Hepatocyte (in vitro differentiated cells): ENCODE results near the gene CEMIP2. TPM values are rescaled to one million over a fixed set of nuclear protein-coding genes. Genes with fewer than 3 reads are reported as not detected.

Experiments used
- DNase-seq: peaks from one replicate; pipeline ENCODE4 v3.0.0-alpha.2; 2016; ENCODE audit warnings: low spot score
- H2AFZ ChIP-seq: fragments of 200-600 bp; sonication (generic); 2 replicates; pipeline ENCODE4 v1.6.0; 2016; ENCODE audit warnings: antibody characterized with exemption, mild to moderate bottlenecking
- H3K27ac ChIP-seq: fragments of 200-600 bp; sonication (generic); 2 replicates; pipeline ENCODE4 v1.5.1; 2016; ENCODE audit warnings: mild to moderate bottlenecking
- H3K27me3 ChIP-seq: fragments of 200-600 bp; sonication (generic); 2 replicates; pipeline ENCODE4 v1.6.1; 2016
- H3K36me3 ChIP-seq: fragments of 200-600 bp; sonication (generic); replicated peaks from 2 replicates; pipeline ENCODE4 v1.5.1; 2016; ENCODE audit warnings: low read depth; ENCODE audit not compliant: insufficient read depth
- H3K4me1 ChIP-seq: fragments of 200-600 bp; sonication (generic); 2 replicates; pipeline ENCODE4 v1.5.1; 2016; ENCODE audit warnings: mild to moderate bottlenecking, moderate library complexity; ENCODE audit not compliant: insufficient read depth
- H3K4me2 ChIP-seq: fragments of 200-600 bp; sonication (generic); 2 replicates; pipeline ENCODE4 v1.6.0; 2016
- H3K4me3 ChIP-seq: fragments of 200-600 bp; sonication (generic); 2 replicates; pipeline ENCODE4 v1.5.1; 2016; ENCODE audit warnings: mild to moderate bottlenecking
- H3K79me2 ChIP-seq: fragments of 200-600 bp; sonication (generic); 2 replicates; pipeline ENCODE4 v1.6.0; 2017; ENCODE audit warnings: mild to moderate bottlenecking
- H3K9me2 ChIP-seq: fragments of 200-600 bp; sonication (generic); replicated peaks from 2 replicates; pipeline ENCODE4 v1.6.0; 2017; ENCODE audit warnings: mild to moderate bottlenecking; ENCODE audit not compliant: insufficient read depth
- H3K9me3 ChIP-seq: fragments of 200-600 bp; sonication (generic); 2 replicates; pipeline ENCODE4 v1.5.1; 2016; ENCODE audit warnings: low read depth, mild to moderate bottlenecking
- H4K20me1 ChIP-seq: fragments of 200-600 bp; sonication (generic); 2 replicates; pipeline ENCODE4 v1.6.0; 2016; ENCODE audit warnings: mild to moderate bottlenecking; ENCODE audit not compliant: insufficient read depth, poor library complexity, severe bottlenecking
- CTCF ChIP-seq: fragments of 200-600 bp; sonication (generic); IDR thresholded peaks from 2 replicates; pipeline ENCODE4 v1.5.1; 2016; ENCODE audit warnings: antibody characterized with exemption, mild to moderate bottlenecking; ENCODE audit not compliant: poor library complexity
- EZH2 ChIP-seq: fragments of 200-600 bp; sonication (generic); IDR thresholded peaks from 2 replicates; pipeline ENCODE4 v1.6.1; 2016; ENCODE audit warnings: antibody characterized with exemption, mild to moderate bottlenecking, borderline replicate concordance
- EZH2phosphoT487 ChIP-seq: fragments of 200-600 bp; sonication (generic); IDR thresholded peaks from one replicate; pipeline ENCODE4 v1.6.1; 2018; ENCODE audit warnings: antibody characterized with exemption, mild to moderate bottlenecking, low read depth, moderate library complexity; ENCODE audit not compliant: unreplicated experiment, severe bottlenecking
- WGBS: methylation state at CpG from one replicate; pipeline ENCODE4 v1.1.6; 2016; ENCODE audit warnings: low lambda C conversion rate; ENCODE audit errors: missing lambda C conversion rate; 5-methylcytosine and 5-hydroxymethylcytosine counted together
- polyA plus RNA-seq: library from polyadenylated mRNA; unstranded; fragments of >200 nt; fragmentation: Nextera tagmentation; extraction: Ambion mirVana; gene quantifications from 2 replicates; pipeline ENCODE4 v1.2.1, GENCODE V29; 2016
- total RNA-seq: library from RNA; depleted of rRNA; stranded (reverse); fragments of >200 nt; gene quantifications from 2 replicates; pipeline ENCODE4 v1.2.3, GENCODE V29; 2014

The CEMIP2 gene
- total and polyA plus RNA-seq, 2 experiments from 2014 or later: 45.2 to 94.2 TPM

GRCh38 chr9:71656496-71656895 lies 111.8 kb downstream of the CEMIP2 start:
- H3K4me2 ChIP-seq: no peak overlapping the region
- H3K4me1 ChIP-seq: no peaks in the 10 kb centered on the region
- H3K27me3 ChIP-seq: no peaks in the 10 kb centered on the region
- H3K27ac ChIP-seq: no peak overlapping the region
- TF ChIP-seq EZH2 (no peak), EZH2phosphoT487 (no peak), CTCF (no peak)
- no peaks in the 10 kb centered on the region for H3K9me3 ChIP-seq
- no peak for DNase-seq
- no peaks in the 10 kb centered on the region for H3K79me2 ChIP-seq
- H3K36me3 ChIP-seq: no peaks in the 10 kb centered on the region
- no peak overlapping the region for H2AFZ ChIP-seq
- no peak overlapping the region for H3K4me3 ChIP-seq
- H4K20me1 ChIP-seq: no peaks in the 10 kb centered on the region
- H3K9me2 ChIP-seq: no peaks in the 10 kb centered on the region
- WGBS: 84% methylated on average over 1 of the region's 1 CpG

DNA sequence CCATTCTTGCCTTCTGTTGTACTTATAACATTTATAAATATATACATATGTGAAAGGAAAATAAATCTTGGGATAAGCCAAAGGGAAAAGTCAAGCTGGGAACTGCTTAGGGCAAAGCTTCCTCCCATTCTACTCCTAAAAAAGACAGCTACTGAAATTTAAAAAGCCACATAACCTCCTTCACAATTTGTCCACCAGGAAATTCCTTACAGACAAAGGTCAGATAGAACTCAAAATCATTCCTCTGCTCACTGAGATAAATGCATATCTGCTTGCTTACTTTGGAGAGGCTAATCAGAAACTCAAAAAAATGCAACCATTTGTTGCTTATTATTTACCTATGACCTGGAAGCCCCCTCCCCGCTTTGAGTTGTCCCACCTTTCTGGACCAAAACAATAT lies 112.5 kb downstream of the CEMIP2 start:
- Histone ChIP-seq H3K9me3 (no peaks in the 10 kb centered on the region), H3K4me1 (no peaks in the 10 kb centered on the region)
- TF ChIP-seq EZH2phosphoT487 (no peak), CTCF (no peak), EZH2 (no peak)

DNA sequence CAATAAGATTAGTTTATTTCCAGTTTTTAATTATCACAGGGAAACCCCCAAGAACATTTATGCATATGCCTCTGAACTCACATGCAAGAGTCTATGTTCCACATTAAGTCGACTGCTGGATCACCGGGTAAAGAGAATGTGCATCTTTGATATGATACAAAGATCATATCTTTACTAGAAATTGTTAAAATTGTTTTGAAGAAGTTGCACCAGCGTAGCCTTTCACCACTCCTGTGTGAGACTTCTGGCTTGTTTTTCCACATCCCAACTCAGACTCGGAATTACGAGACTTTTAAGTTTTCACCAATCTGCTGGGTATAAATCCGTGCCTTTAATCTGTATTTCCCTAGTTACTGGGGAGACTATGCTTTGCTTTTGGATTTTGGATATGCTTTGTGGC lies 113.2 kb downstream of the CEMIP2 start:
- no peak for TF ChIP-seq EZH2phosphoT487
- no peaks in the 10 kb centered on the region for H3K9me3 ChIP-seq

More for the DNA sequence above, 112.5 kb downstream of the CEMIP2 start:
- no peaks in the 10 kb centered on the region for H4K20me1 ChIP-seq
- H3K4me2 ChIP-seq: no peak overlapping the region
- no peak overlapping the region for H2AFZ ChIP-seq
- 57% methylated on average over 1 of the region's 1 CpG for WGBS
- H3K79me2 ChIP-seq: no peaks in the 10 kb centered on the region
- no peaks in the 10 kb centered on the region for H3K36me3 ChIP-seq
- no peak for DNase-seq
- H3K27ac ChIP-seq: no peak overlapping the region
- no peaks in the 10 kb centered on the region for H3K9me2 ChIP-seq
- no peaks in the 10 kb centered on the region for H3K27me3 ChIP-seq
- no peak overlapping the region for H3K4me3 ChIP-seq

GRCh38 chr9:71652480-71652879 lies 115.8 kb downstream of the CEMIP2 start:
- Histone ChIP-seq H3K36me3 (no peaks in the 10 kb centered on the region), H3K27ac (no peak overlapping the region)
- no peak for TF ChIP-seq EZH2phosphoT487
- no peak for TF ChIP-seq EZH2
- no peak for TF ChIP-seq CTCF

More for the DNA sequence above, 113.2 kb downstream of the CEMIP2 start:
- Histone ChIP-seq H3K4me2 (no peak overlapping the region), H3K27ac (no peak overlapping the region), H3K27me3 (no peaks in the 10 kb centered on the region), H3K4me1 (no peaks in the 10 kb centered on the region), H4K20me1 (no peaks in the 10 kb centered on the region), H2AFZ (no peak overlapping the region), H3K36me3 (no peaks in the 10 kb centered on the region), H3K4me3 (no peak overlapping the region), H3K79me2 (no peaks in the 10 kb centered on the region), H3K9me2 (no peaks in the 10 kb centered on the region)
- DNase-seq: no peak
- 57% methylated on average over 6 of the region's 6 CpGs for WGBS

More at GRCh38 chr9:71652480-71652879, 115.8 kb downstream of the CEMIP2 start:
- no peaks in the 10 kb centered on the region for H3K9me2 ChIP-seq
- no peaks in the 10 kb centered on the region for H3K4me1 ChIP-seq
- no peak overlapping the region for H3K4me3 ChIP-seq
- no peak overlapping the region for H2AFZ ChIP-seq
- no peaks in the 10 kb centered on the region for H3K27me3 ChIP-seq
- H3K4me2 ChIP-seq: no peak overlapping the region
- H3K9me3 ChIP-seq: no peaks in the 10 kb centered on the region
- no peak for DNase-seq
- no peaks in the 10 kb centered on the region for H3K79me2 ChIP-seq
- no peaks in the 10 kb centered on the region for H4K20me1 ChIP-seq
